ENCODE data around the gene PRKCH. TPM values are rescaled to one million over a fixed set of nuclear protein-coding genes. Genes with fewer than 3 reads are reported as not detected.

The PRKCH gene
- total RNA-seq, 1 donor from 2014 or later = 20.2 TPM

DNA sequence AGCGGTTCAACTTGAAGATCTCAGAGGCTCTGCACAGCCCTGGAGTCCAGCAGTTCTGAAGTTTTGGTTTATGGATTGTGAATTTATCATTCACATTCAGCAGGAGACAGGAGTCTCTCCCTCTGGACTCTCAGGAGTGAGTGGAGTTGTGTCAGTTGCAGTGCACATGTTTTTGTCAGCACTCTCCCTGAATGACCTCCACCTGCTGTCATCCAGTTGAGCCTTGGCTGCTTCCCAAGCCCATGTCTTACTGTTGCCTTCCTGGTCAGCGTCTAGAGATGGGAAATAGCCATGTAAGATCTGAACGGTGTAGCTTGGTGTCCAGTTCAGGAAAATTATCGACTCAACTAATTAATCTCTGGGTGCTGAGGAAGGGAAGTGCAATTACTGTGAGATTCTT is 133.2 kb downstream of the PRKCH start:
- no peak for DNase-seq (ENCODE audit: low spot score in 2 of 2)
- Histone ChIP-seq H3K9me3 (no peaks in the 10 kb centered on the region), H3K36me3 (peaks cover 0 to 2% of the 10 kb centered on the region in 2 donors), H3K4me1 (no peaks in the 10 kb centered on the region), H3K27me3 (no peaks in the 10 kb centered on the region), H3K4me3 (no peak overlapping the region), H3K27ac (no peak overlapping the region)
- TF ChIP-seq, protein P1, sequence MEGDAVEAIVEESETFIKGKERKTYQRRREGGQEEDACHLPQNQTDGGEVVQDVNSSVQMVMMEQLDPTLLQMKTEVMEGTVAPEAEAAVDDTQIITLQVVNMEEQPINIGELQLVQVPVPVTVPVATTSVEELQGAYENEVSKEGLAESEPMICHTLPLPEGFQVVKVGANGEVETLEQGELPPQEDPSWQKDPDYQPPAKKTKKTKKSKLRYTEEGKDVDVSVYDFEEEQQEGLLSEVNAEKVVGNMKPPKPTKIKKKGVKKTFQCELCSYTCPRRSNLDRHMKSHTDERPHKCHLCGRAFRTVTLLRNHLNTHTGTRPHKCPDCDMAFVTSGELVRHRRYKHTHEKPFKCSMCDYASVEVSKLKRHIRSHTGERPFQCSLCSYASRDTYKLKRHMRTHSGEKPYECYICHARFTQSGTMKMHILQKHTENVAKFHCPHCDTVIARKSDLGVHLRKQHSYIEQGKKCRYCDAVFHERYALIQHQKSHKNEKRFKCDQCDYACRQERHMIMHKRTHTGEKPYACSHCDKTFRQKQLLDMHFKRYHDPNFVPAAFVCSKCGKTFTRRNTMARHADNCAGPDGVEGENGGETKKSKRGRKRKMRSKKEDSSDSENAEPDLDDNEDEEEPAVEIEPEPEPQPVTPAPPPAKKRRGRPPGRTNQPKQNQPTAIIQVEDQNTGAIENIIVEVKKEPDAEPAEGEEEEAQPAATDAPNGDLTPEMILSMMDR (IDR thresholded peaks at IDR 0.05) = no peak
- intact Hi-C loops (cut with DNase I) = loop anchor here (10.0 kb wide), 1 partner anchor 670 kb away; no protein-coding TSS in a partner anchor

DNA sequence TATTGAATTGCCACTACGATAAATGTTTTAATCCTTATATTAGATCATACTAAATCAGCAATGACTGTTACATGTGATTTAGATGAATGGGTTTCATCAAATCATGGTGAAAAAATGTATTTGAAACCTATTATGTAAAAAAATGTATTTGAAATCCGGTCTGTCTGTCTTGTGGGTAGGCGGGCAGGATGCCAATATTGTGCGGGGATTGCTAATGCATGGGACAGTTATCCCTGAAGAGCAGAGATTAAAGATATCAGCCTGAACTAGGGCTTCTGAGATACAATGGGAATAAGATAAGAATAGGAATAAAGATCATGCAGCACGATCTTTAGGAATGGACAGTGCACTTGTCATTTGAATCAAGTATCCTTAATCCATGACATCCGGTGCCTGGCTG is 134.0 kb downstream of the PRKCH start:
- intact Hi-C loops (cut with DNase I) = loop anchor here (10.0 kb wide), 1 partner anchor 669 kb away; no protein-coding TSS in a partner anchor
- H3K27ac ChIP-seq = no peak overlapping the region
- no peak overlapping the region for H3K4me3 ChIP-seq
- no peak for DNase-seq (ENCODE audit: low spot score in 2 of 2)
- no peaks in the 10 kb centered on the region for H3K27me3 ChIP-seq
- no peaks in the 10 kb centered on the region for H3K4me1 ChIP-seq
- H3K36me3 ChIP-seq = peaks cover 0 to 2% of the 10 kb centered on the region in 2 donors
- H3K9me3 ChIP-seq = no peaks in the 10 kb centered on the region
- TF ChIP-seq, protein P1 (IDR thresholded peaks at IDR 0.05) = no peak

DNA sequence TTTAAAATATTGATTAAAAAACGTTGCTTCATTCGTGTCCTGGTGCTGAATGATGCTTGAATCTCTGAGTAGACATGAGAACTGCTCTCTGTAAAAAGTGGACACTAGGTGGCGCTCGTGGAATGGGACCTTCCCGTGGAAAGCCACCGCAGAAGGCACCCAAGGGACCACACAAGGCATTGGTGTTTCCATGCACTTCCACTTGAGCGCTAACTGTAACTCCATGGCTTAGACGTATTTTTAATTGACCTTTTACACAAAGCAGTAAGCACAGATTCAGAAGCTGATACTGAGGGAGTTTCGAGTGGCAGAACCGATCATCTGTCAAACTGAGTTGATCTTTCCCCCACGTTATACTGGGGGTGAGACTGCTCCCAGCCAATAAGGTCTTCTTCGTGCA is 135.3 kb downstream of the PRKCH start:
- intact Hi-C loops (cut with DNase I) = loop anchor here (10.0 kb wide), 1 partner anchor 668 kb away; no protein-coding TSS in a partner anchor
- Histone ChIP-seq H3K27ac (no peak overlapping the region), H3K4me1 (no peaks in the 10 kb centered on the region), H3K4me3 (no peak overlapping the region), H3K27me3 (no peaks in the 10 kb centered on the region), H3K9me3 (no peaks in the 10 kb centered on the region), H3K36me3 (no peaks in the 10 kb centered on the region)
- peak in 1 of 2 donors; percentile 89 for DNase-seq (ENCODE audit: low spot score in 2 of 2)
- TF ChIP-seq, protein P1 (IDR thresholded peaks at IDR 0.05) = peak; percentile 72 to 86 (median 80)

GRCh38 chr14:61458766-61459165 is 137.4 kb downstream of the PRKCH start:
- Histone ChIP-seq H3K36me3 (no peaks in the 10 kb centered on the region), H3K4me1 (no peaks in the 10 kb centered on the region), H3K4me3 (no peak overlapping the region), H3K9me3 (no peaks in the 10 kb centered on the region), H3K27ac (no peak overlapping the region), H3K27me3 (no peaks in the 10 kb centered on the region)
- TF ChIP-seq, protein P1 (IDR thresholded peaks at IDR 0.05) = no peak
- no peak for DNase-seq (ENCODE audit: low spot score in 2 of 2)
- intact Hi-C loops (cut with DNase I) = loop anchor here (10.0 kb wide), 1 partner anchor 666 kb away; no protein-coding TSS in a partner anchor

DNA sequence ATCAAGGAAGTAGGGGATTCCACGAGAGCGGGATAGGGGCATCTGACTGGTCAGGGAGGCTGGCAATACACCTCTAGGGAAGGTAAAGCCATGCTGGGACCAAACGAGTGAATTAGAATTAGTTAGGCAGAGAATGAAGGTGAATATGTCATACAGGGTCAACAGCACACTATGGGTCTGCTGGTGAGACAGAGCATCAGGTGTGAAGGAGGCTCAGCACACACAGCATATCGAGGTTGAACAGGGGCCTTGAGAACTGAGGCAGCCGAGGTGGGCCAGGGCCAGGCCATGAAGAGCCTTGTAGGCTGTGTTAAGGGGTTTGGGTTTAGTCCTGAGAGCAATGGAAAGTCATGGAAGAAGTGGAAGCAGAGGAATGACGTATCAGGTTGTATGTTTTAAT is 137.8 kb downstream of the PRKCH start:
- no peak for DNase-seq (ENCODE audit: low spot score in 2 of 2)
- intact Hi-C loops (cut with DNase I) = loop anchor here (10.0 kb wide), 1 partner anchor 666 kb away; no protein-coding TSS in a partner anchor
- no peaks in the 10 kb centered on the region for H3K9me3 ChIP-seq
- H3K27me3 ChIP-seq = no peaks in the 10 kb centered on the region
- H3K4me3 ChIP-seq = no peak overlapping the region
- H3K36me3 ChIP-seq = no peaks in the 10 kb centered on the region
- H3K4me1 ChIP-seq = no peaks in the 10 kb centered on the region
- H3K27ac ChIP-seq = no peak overlapping the region
- TF ChIP-seq, protein P1 (IDR thresholded peaks at IDR 0.05) = no peak

DNA sequence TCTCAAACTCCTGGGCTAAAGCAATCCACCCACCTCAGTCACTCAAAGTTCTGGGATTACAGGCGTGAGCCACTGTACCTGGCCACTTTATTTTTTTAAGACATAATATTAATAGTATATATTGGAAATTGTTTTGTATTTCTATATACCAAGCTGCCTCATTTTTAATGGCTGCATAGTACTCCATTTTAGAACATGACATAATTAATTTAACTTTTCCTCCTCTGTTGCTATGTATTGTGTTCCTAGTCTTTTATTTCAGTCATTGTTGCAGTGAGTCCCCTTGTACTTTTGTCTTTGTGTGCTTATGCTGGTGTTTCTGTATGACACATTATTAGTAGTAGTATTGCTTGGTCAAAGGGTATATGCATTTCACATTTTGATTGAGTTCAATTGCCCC is 138.7 kb downstream of the PRKCH start:
- no peak overlapping the region for H3K27ac ChIP-seq
- H3K9me3 ChIP-seq = no peaks in the 10 kb centered on the region
- no peaks in the 10 kb centered on the region for H3K36me3 ChIP-seq
- no peak overlapping the region for H3K4me3 ChIP-seq
- H3K27me3 ChIP-seq = no peaks in the 10 kb centered on the region
- H3K4me1 ChIP-seq = no peaks in the 10 kb centered on the region
- TF ChIP-seq, protein P1 (IDR thresholded peaks at IDR 0.05) = no peak
- intact Hi-C loops (cut with DNase I) = loop anchor here (2.0 to 5.0 kb wide), 2 partner anchors 271 to 302 kb away; partner anchors contain the start of gene SNAPC1
- DNase-seq (ENCODE audit: low spot score in 2 of 2) = no peak

Data from ascending aorta (tissue), 2 donors.